Muscle of arm (tissue), 12 donors: ENCODE measurements around the gene ZNF439. TPM values are rescaled to one million over a fixed set of nuclear protein-coding genes. Genes with fewer than 3 reads are reported as not detected.
"Not testable (repeated sequence)": the region's sequence is repeated elsewhere in the genome, so short reads cannot be mapped to it uniquely, and the experiment has no call there.

Experiments used
- DNase-seq: peaks from one replicate; pipeline ENCODE4 v3.0.0-alpha.2; 2013
- polyA plus RNA-seq, 12 donors: library from polyadenylated mRNA; unstranded; fragments of 120-200 nt; gene quantifications; one replicate each; pipeline ENCODE4 v1.2.1, GENCODE V29; 2013; ENCODE audit not compliant: insufficient read length in 12 of 12

Gene ZNF439
- polyA plus RNA-seq, 12 donors, result 2.9 to 11.7 (median 5.5) TPM; not detected in 1

DNA sequence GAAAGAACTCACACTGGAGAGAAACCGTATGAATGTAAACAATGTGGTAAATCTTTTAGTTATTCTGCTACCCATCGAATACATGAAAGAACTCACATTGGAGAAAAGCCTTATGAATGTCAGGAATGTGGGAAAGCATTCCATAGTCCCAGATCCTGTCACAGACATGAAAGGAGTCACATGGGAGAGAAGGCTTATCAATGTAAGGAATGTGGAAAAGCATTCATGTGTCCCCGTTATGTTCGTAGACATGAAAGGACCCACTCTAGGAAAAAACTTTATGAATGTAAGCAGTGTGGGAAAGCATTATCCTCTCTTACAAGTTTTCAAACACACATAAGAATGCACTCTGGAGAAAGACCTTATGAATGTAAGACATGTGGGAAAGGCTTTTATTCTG is 19.2 kb downstream of the ZNF439 start:
- DNase-seq, result not testable (repeated sequence)

GRCh38 chr19:11868188-11868587 is 19.7 kb downstream of the ZNF439 start:
- no peak for DNase-seq

- DNase-seq, result no peak
Observed at GRCh38 chr19:11872624-11873023, 24.1 kb downstream of the ZNF439 start.

DNA sequence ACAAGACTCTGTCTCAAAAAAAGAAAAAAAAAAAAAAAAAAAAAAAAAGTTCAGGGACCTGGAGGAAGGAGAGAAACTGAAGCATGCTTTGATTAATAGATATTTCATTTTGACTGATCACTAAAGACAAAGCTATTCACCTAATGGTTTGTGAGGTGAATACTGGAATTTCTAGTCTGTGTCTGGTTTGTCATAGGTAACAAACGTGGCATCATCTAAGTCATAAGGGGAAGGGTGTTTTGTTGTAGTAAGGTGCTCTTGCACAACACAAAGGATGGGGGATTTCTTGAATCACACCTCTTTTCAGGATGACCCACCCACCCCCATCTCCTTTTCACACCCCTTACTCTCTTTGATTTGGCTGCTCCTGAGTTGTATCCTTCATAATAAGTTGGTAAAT is 25.2 kb downstream of the ZNF439 start:
- DNase-seq, result no peak

DNA sequence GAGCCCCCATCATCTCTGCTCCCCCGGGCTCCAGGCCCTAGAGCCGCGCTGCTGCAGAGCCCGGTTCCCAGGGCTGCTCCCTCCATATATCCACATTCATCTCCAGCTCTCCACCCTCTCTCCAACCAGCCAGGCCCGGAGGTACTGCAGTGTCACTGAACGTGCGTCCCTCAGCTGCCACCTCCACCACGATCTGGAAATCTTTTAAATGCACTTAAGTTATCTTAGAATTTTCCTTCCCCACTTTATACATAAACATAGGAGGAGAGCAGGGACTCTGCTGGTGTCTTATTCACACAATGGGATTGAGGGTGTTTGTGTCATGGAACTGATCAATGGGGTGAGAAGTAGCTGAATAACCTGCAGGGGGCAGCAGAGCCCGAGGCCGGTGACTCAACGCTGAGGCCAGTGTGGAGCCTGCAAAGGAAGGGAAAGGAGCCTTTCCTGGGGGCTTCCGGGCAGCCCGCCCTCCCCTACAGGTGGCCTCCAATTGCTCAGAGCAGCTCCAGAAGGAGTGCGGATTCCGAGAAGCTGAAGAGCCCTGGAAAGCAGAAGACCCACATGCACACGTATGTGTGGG is 31.3 kb downstream of the ZNF439 start:
- not testable (repeated sequence) for DNase-seq

GRCh38 chr19:11880598-11880997 is 32.1 kb downstream of the ZNF439 start:
- no peak for DNase-seq

DNA sequence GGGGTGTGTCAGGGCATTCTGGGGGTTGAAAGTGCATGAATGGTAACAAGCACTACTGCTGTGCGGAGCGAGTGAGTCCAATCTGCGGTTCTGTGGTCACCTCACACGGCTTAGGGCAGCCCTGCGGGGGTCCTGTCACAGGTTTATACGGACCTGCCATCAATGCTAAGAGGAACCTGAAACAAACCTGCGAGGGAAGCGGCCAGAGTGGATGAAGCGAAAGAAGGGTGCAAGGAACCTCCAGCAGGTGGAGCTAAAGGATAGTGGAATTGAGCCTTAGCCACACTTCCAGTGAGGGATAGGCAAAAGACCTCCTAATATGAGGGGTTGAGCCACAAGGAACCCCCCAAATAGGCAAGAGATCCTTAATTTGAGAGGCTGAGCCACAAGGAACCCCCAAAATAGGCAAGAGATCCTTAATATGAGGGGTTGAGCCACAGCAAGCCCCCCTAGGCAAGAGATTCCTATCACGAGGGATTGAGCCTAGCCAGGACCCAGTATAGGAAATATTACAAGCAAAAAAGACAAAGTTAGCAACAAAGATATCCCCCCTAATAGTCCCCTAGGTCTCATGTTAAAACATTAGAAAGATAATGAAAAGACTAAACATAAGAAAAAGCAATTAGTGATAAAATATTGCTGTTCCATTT is 32.8 kb downstream of the ZNF439 start:
- peak; percentile 48 for DNase-seq

- no peak for DNase-seq
Observed at GRCh38 chr19:11882606-11883005, 34.1 kb downstream of the ZNF439 start.

DNA sequence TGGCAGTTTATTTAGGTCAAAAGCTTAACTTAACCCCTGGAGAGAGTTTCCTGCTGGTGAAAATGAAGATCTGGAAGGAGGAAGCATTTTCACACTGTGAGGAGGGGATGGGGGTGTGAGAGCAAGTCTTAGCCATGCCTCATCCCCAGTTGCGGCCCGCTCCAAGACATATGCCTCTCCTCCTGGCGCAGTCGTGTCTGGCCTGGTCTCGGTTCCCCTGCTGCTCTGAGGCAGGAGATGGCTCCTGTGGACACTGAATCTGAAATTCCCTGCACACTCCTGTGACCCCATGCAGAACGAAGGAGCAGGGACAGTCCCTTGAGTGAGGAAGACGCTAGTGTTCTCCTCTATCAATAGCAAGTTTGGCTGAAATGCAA is 38.7 kb downstream of the ZNF439 start:
- DNase-seq, result no peak

GRCh38 chr19:11887611-11888531 is 39.3 kb downstream of the ZNF439 start, which contains the start of gene ZNF69:
ZNF69 (plus strand) TSS chr19:11887782; CDS start chr19:11887924, 142 bp downstream.
- DNase-seq, result peak; percentile 77

DNA sequence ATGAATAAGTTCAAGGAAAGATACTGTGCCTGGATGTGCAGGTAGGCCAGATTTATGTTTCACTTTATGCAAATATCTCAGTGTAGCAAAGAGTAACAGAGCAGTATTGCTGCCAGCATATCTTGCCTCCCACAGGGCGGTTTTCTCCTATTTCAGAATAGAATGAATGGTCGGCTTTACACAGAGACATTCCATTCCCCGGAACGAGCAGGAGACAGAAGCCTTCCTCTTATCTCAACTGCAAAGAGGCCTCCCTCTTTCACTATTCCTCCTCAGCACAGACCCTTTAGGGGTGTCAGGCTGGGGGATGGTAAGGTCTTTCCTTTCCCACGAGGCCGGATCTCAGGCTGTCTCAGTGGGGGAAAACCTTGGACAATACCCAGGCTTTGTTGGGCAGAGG is 41.4 kb downstream of the ZNF439 start:
- DNase-seq, result not testable (repeated sequence)

GRCh38 chr19:11890634-11891033 is 42.1 kb downstream of the ZNF439 start:
- DNase-seq, result no peak

DNA sequence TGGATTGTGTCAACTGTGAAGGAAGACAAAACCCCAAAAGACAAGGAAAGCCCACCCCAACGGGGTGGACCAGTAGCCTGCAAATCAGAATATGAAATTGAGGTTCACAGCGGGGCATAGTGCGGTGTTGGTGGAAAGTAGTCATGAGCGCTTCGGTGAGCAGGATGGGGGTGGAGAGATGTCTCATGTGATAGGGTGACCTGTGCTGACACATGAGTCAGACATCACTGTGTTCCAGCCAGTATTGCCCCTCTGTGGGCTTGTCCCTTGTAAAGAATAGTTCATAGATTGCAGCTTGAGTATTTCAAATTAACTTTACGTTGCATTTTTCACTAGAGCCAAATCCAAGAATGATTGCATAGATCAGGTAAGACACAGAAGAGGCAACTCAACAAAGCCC is 46.3 kb downstream of the ZNF439 start:
- no peak for DNase-seq

GRCh38 chr19:11902228-11902627 is 53.7 kb downstream of the ZNF439 start:
- DNase-seq, result no peak

DNA sequence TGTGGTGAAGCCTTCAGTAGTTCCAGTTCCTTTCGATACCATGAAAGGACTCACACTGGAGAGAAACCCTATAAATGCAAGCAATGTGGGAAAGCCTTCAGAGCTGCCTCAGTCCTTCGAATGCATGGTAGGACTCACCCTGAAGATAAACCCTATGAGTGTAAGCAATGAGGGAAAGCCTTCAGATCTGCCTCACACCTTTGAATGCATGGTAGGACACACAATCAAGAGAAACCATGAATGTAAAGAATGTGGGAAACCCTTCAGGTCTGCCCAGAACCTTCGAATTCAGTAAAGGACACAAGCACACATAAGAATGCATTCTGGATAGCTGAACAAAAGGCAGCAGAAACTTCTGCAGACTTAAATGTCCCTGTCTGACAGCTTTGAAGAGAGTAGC is 57.4 kb downstream of the ZNF439 start:
- no peak for DNase-seq

DNA sequence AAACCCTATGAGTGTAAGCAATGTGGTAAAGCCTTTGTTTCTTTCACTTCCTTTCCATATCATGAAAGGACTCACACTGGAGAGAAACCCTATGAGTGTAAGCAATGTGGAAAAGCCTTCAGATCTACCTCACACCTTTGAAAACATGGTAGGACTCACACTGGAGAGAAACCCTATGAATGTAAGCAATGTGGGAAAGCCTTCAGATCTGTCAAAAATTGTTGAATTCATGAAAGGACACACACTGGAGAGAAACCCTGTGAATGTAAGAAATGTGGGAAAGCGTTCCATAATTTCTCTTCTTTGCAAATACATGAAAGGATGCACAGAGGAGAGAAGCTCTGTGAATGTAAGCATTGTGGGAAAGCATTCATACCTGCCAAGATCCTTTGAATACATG is 63.4 kb downstream of the ZNF439 start:
- not testable (repeated sequence) for DNase-seq

- DNase-seq, result not testable (repeated sequence)
Observed at GRCh38 chr19:11914417-11915051, 66.0 kb downstream of the ZNF439 start.

Other genes starting within 250 kb of the ZNF439 start
- 1 to 10 TPM in 10 of 12 donors, not detected in 2; 3.7 to 8.0 (median 5.4) TPM for gene ZNF823, start 109.8 kb upstream of the ZNF439 start, polyA plus RNA-seq
- gene ZNF441, start 81.7 kb upstream of the ZNF439 start, polyA plus RNA-seq, result 10 to 100 TPM in 3 of 12 donors, 1 to 10 TPM in 8, not detected in 1; 2.3 to 13.1 (median 7.6) TPM
- gene ZNF491, start 50.2 kb upstream of the ZNF439 start, polyA plus RNA-seq, result 1 to 10 TPM in 10 of 12 donors, not detected in 2; 2.6 to 6.1 (median 4.0) TPM
- 10 to 100 TPM in 2 of 12 donors, 1 to 10 TPM in 9, not detected in 1; 3.8 to 14.2 (median 6.1) TPM for gene ZNF440, start 34.5 kb upstream of the ZNF439 start, polyA plus RNA-seq
- gene ZNF69, start 39.1 kb downstream of the ZNF439 start, polyA plus RNA-seq, result 10 to 100 TPM in 1 of 12 donors, 1 to 10 TPM in 10, not detected in 1; 2.8 to 10.5 (median 3.9) TPM
- 10 to 100 TPM in 4 of 12 donors, 1 to 10 TPM in 7, not detected in 1; 4.3 to 14.4 (median 8.1) TPM for gene ZNF700, start 76.4 kb downstream of the ZNF439 start, polyA plus RNA-seq
- gene ZNF763, start 116.3 kb downstream of the ZNF439 start, polyA plus RNA-seq, result 1 to 10 TPM in 10 of 12 donors, not detected in 2; 1.2 to 4.2 (median 2.2) TPM
- 1 to 10 TPM in 10 of 12 donors, not detected in 2; 2.9 to 7.7 (median 4.8) TPM for gene ZNF433, start 187.0 kb downstream of the ZNF439 start, polyA plus RNA-seq
- gene ZNF878, start 204.2 kb downstream of the ZNF439 start, polyA plus RNA-seq, result under 1 TPM in 10 of 12 donors, not detected in 2; 0.18 to 0.92 (median 0.52) TPM
- gene ZNF844, start 216.0 kb downstream of the ZNF439 start, polyA plus RNA-seq, result 10 to 100 TPM in 9 of 12 donors, 1 to 10 TPM in 3; 8.4 to 62.7 (median 11.7) TPM